ENCODE data around the gene RAD18.

- TF ChIP-seq, protein P1, sequence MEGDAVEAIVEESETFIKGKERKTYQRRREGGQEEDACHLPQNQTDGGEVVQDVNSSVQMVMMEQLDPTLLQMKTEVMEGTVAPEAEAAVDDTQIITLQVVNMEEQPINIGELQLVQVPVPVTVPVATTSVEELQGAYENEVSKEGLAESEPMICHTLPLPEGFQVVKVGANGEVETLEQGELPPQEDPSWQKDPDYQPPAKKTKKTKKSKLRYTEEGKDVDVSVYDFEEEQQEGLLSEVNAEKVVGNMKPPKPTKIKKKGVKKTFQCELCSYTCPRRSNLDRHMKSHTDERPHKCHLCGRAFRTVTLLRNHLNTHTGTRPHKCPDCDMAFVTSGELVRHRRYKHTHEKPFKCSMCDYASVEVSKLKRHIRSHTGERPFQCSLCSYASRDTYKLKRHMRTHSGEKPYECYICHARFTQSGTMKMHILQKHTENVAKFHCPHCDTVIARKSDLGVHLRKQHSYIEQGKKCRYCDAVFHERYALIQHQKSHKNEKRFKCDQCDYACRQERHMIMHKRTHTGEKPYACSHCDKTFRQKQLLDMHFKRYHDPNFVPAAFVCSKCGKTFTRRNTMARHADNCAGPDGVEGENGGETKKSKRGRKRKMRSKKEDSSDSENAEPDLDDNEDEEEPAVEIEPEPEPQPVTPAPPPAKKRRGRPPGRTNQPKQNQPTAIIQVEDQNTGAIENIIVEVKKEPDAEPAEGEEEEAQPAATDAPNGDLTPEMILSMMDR (IDR thresholded peaks at IDR 0.05): no peak
- no peak for TF ChIP-seq POLR2AphosphoS5 (IDR thresholded peaks at IDR 0.05)
These were observed 6.0 kb upstream of the RAD18 start for GRCh38 chr3:8969241-8969640.
